WI38 (cell line): ENCODE measurements around the gene P2RY4.
"Not testable (repeated sequence)": the region's sequence is repeated elsewhere in the genome, so short reads cannot be mapped to it uniquely, and the experiment has no call there.

Source experiments
- H3K4me3 ChIP-seq: 2 replicates; pipeline ENCODE4 v1.5.1; 2011; ENCODE audit warnings: low read depth, mild to moderate bottlenecking, control low read depth, low read length
- CTCF ChIP-seq: IDR thresholded peaks from 2 replicates; pipeline ENCODE4 v1.5.1; 2012; ENCODE audit warnings: low read depth, mild to moderate bottlenecking, control low read depth, low read length

P2RY4 gene

GRCh38 chrX:70255452-70255851 lies 4.6 kb downstream of the P2RY4 start:
- H3K4me3 ChIP-seq, result no peak overlapping the region
- no peak for TF ChIP-seq CTCF

DNA sequence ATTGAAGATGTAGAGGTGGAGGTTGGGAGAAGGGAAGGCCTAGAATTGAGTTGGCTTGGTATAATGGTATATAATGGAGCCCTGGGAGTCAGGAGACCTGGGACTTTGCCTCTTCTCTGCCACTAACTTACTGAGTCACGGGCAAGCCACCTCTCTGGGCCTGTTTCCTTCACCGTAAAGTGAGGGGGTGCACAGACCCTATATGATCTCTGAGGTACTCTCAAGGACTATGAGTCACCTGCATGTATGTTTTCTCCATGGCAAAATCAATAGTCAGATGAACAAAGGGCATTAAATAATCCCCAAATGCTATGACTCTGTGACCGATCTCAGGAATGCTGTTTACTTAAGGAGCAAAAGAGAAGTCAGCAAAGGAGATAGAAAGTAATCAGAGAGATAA lies 5.1 kb downstream of the P2RY4 start:
- TF ChIP-seq CTCF, result no peak
- no peak overlapping the region for H3K4me3 ChIP-seq

- TF ChIP-seq CTCF, result no peak
- H3K4me3 ChIP-seq, result no peak overlapping the region
Measured at GRCh38 chrX:70254063-70254400, 6.0 kb downstream of the P2RY4 start.

DNA sequence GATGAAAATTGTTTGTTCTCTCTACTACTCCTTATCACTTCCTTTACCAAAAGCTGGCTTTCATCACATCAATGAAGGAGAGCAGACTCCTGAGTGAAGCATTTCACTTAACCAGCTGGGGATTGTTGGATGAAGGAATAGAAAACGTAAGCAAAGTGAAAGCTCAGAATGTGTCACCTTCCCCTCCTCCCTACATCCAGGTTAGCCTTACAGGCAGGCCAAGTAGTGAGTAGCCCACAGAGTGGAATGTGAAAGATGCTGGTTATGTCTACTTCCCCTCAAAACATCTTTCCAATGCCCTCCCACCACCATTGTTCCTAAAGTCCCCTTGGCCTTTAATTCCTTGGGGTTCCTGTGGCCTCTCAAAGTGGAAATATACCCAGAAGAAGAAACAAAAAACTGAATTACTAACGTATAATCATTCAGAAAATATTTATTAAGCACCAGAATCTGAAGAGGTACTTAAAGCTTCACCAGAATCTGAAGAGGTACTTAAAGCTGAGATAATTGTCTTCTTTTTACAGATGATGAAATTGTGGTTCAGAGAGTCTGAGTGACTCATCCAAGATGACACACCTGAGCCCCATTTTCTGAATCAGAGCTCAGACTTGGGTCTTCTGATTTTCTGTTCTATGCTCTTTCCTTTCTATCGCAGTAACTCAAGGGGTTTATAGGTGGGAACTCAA lies 6.5 kb downstream of the P2RY4 start:
- TF ChIP-seq CTCF, result no peak
- H3K4me3 ChIP-seq, result no peak overlapping the region

GRCh38 chrX:70252491-70252890 lies 7.5 kb downstream of the P2RY4 start:
- TF ChIP-seq CTCF, result no peak
- no peak overlapping the region for H3K4me3 ChIP-seq

GRCh38 chrX:70247252-70247651 lies 12.8 kb downstream of the P2RY4 start:
- no peak for TF ChIP-seq CTCF
- no peak overlapping the region for H3K4me3 ChIP-seq

DNA sequence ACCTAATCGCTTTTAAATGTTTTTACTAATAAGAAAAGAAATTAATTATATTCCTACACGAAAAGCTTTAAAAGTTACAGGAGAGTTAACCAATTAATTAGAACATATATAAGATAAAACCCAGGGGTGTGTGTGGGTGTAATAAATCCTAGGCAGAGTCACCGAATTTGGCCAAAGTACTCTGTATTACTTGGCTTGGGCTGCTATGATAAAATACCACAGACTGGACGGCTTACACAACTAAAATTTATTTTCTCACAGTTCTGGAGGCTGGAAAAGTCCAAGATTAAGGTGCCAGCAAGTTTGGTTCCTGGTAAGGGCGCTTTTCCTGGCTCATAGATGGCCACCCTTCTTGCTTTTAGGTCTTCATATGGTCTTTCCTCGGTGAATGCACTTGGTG lies 15.1 kb downstream of the P2RY4 start:
- TF ChIP-seq CTCF, result no peak
- no peak overlapping the region for H3K4me3 ChIP-seq

GRCh38 chrX:70243601-70244000 lies 16.4 kb downstream of the P2RY4 start:
- H3K4me3 ChIP-seq, result not testable (repeated sequence)
